ENCODE data around the gene NAPEPLD. TPM values are rescaled to one million over a fixed set of nuclear protein-coding genes. Genes with fewer than 3 reads are reported as not detected.
A peak's percentile ranks its signal among the peaks of the same experiment; 100 is the strongest.

The NAPEPLD gene
- total and polyA plus RNA-seq, 2 donors from 2014 or later, result 16.1 to 26.0 TPM

GRCh38 chr7:103129702-103130549, 19.0 kb downstream of the NAPEPLD start:
- Histone ChIP-seq H3K27ac (ENCODE audit: low read depth in 2 of 2, low read length in 2 of 2) (peak overlapping the region; percentile 27 to 73), H3K9ac (ENCODE audit: low read length in 3 of 3) (peak overlapping the region in 1 of 3 donors; percentile 73), H3K4me3 (ENCODE audit: low read length in 3 of 3) (peak overlapping the region in 2 of 3 donors; percentile 14 to 31), H3K36me3 (ENCODE audit: control insufficient read depth in 2 of 3, insufficient read depth in 3 of 3, low read length in 3 of 3) (peaks cover 0 to 7% (median 0%) of the 10 kb centered on the region in 3 donors), H3K4me1 (ENCODE audit: control insufficient read depth in 2 of 3, insufficient read depth in 2 of 3, low read depth in 1 of 3, low read length in 3 of 3) (peaks cover 0 to 18% (median 13%) of the 10 kb centered on the region in 3 donors), H3K27me3 (ENCODE audit: control insufficient read depth, insufficient read depth, low read length) (no peaks in the 10 kb centered on the region), H3K9me3 (ENCODE audit: control insufficient read depth in 2 of 3, insufficient read depth in 1 of 3, low read length in 3 of 3) (no peaks in the 10 kb centered on the region)
- DNase-seq, result peak in 2 of 5 donors; percentile 45 to 48
- intact Hi-C loops (cut with DNase I), result no loop called here
- no peak for FAIRE-seq
- TF ChIP-seq, protein P1, sequence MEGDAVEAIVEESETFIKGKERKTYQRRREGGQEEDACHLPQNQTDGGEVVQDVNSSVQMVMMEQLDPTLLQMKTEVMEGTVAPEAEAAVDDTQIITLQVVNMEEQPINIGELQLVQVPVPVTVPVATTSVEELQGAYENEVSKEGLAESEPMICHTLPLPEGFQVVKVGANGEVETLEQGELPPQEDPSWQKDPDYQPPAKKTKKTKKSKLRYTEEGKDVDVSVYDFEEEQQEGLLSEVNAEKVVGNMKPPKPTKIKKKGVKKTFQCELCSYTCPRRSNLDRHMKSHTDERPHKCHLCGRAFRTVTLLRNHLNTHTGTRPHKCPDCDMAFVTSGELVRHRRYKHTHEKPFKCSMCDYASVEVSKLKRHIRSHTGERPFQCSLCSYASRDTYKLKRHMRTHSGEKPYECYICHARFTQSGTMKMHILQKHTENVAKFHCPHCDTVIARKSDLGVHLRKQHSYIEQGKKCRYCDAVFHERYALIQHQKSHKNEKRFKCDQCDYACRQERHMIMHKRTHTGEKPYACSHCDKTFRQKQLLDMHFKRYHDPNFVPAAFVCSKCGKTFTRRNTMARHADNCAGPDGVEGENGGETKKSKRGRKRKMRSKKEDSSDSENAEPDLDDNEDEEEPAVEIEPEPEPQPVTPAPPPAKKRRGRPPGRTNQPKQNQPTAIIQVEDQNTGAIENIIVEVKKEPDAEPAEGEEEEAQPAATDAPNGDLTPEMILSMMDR (IDR thresholded peaks at IDR 0.05; ENCODE audit: borderline replicate concordance, extremely low read depth, insufficient read depth), result no peak

GRCh38 chr7:103127006-103127405, 21.9 kb downstream of the NAPEPLD start:
- no peak for FAIRE-seq
- Histone ChIP-seq H3K27ac (ENCODE audit: low read depth in 2 of 2, low read length in 2 of 2) (no peak overlapping the region), H3K27me3 (ENCODE audit: control insufficient read depth, insufficient read depth, low read length) (no peaks in the 10 kb centered on the region), H3K4me3 (ENCODE audit: low read length in 3 of 3) (no peak overlapping the region), H3K9ac (ENCODE audit: low read length in 3 of 3) (no peak overlapping the region), H3K4me1 (ENCODE audit: control insufficient read depth in 2 of 3, insufficient read depth in 2 of 3, low read depth in 1 of 3, low read length in 3 of 3) (peaks cover 0 to 11% (median 10%) of the 10 kb centered on the region in 3 donors), H3K36me3 (ENCODE audit: control insufficient read depth in 2 of 3, insufficient read depth in 3 of 3, low read length in 3 of 3) (peaks cover 0 to 12% (median 10%) of the 10 kb centered on the region in 3 donors), H3K9me3 (ENCODE audit: control insufficient read depth in 2 of 3, insufficient read depth in 1 of 3, low read length in 3 of 3) (no peaks in the 10 kb centered on the region)
- intact Hi-C loops (cut with DNase I), result no loop called here
- no peak for DNase-seq
- TF ChIP-seq, protein P1 (IDR thresholded peaks at IDR 0.05; ENCODE audit: borderline replicate concordance, extremely low read depth, insufficient read depth), result no peak

- no peak for DNase-seq
- H3K4me1 ChIP-seq (ENCODE audit: control insufficient read depth in 2 of 3, insufficient read depth in 2 of 3, low read depth in 1 of 3, low read length in 3 of 3), result peaks cover 0 to 4% (median 3%) of the 10 kb centered on the region in 3 donors
- no peak for FAIRE-seq
- H3K4me3 ChIP-seq (ENCODE audit: low read length in 3 of 3), result no peak overlapping the region
- H3K27me3 ChIP-seq (ENCODE audit: control insufficient read depth, insufficient read depth, low read length), result no peaks in the 10 kb centered on the region
- TF ChIP-seq, protein P1 (IDR thresholded peaks at IDR 0.05; ENCODE audit: borderline replicate concordance, extremely low read depth, insufficient read depth), result no peak
- intact Hi-C loops (cut with DNase I), result no loop called here
- no peak overlapping the region for H3K9ac ChIP-seq (ENCODE audit: low read length in 3 of 3)
- no peak overlapping the region for H3K27ac ChIP-seq (ENCODE audit: low read depth in 2 of 2, low read length in 2 of 2)
- no peaks in the 10 kb centered on the region for H3K9me3 ChIP-seq (ENCODE audit: control insufficient read depth in 2 of 3, insufficient read depth in 1 of 3, low read length in 3 of 3)
- H3K36me3 ChIP-seq (ENCODE audit: control insufficient read depth in 2 of 3, insufficient read depth in 3 of 3, low read length in 3 of 3), result peaks cover 6 to 29% (median 19%) of the 10 kb centered on the region in 3 donors
Observed at GRCh38 chr7:103124429-103124979, 24.4 kb downstream of the NAPEPLD start.

All from kidney (tissue), 14 donors.